HepG2 (cell line): ENCODE data around the gene ENDOD1. TPM values are rescaled to one million over a fixed set of nuclear protein-coding genes. Genes with fewer than 3 reads are reported as not detected.

ENCODE experiments used
- ATM ChIP-seq: fragments of 450-650 bp; IDR thresholded peaks from 2 replicates; pipeline ENCODE4 v1.7.1; 2017; ENCODE audit warnings: mild to moderate bottlenecking, borderline replicate concordance
- CBX5 ChIP-seq: sonication (generic); formaldehyde crosslinking; IDR thresholded peaks from 2 replicates; pipeline ENCODE4 v1.4.0; 2020; ENCODE audit warnings: missing genetic modification reagents, borderline replicate concordance
- CENPT ChIP-seq: sonication (generic); formaldehyde crosslinking; IDR thresholded peaks from 2 replicates; pipeline ENCODE4 v1.8.0; 2022; ENCODE audit warnings: low read depth, mild to moderate bottlenecking, moderate library complexity, missing genetic modification reagents
- GTF2F1 ChIP-seq: fragments of 150-350 bp; IDR thresholded peaks from 2 replicates; pipeline ENCODE4 v1.6.1; 2014; ENCODE audit warnings: low read length
- GTF3A ChIP-seq: sonication (generic); formaldehyde crosslinking; conservative IDR thresholded peaks from 2 replicates; pipeline ENCODE4 v1.4.0; 2020; ENCODE audit warnings: mild to moderate bottlenecking, missing genetic modification reagents
- IKZF4 ChIP-seq: sonication (generic); formaldehyde crosslinking; IDR thresholded peaks from 2 replicates; pipeline ENCODE4 v1.5.1; 2020; ENCODE audit warnings: borderline replicate concordance, mild to moderate bottlenecking, low read depth, missing genetic modification reagents; ENCODE audit errors: not compliant biosample characterization
- KDM2A ChIP-seq: sonication (generic); formaldehyde crosslinking; IDR thresholded peaks from 2 replicates; pipeline ENCODE4 v1.4.0; 2020; ENCODE audit warnings: low read depth, missing genetic modification reagents, borderline replicate concordance
- NCOA5 ChIP-seq: sonication (generic); formaldehyde crosslinking; IDR thresholded peaks from 2 replicates; pipeline ENCODE4 v1.4.0; 2020; ENCODE audit warnings: missing genetic modification reagents
- NKX3-1 ChIP-seq: sonication (generic); formaldehyde crosslinking; IDR thresholded peaks from 2 replicates; pipeline ENCODE4 v1.5.0; 2020; ENCODE audit warnings: missing genetic modification reagents
- ONECUT2 ChIP-seq: sonication (generic); formaldehyde crosslinking; IDR thresholded peaks from 2 replicates; pipeline ENCODE4 v1.4.0; 2020; ENCODE audit warnings: missing genetic modification reagents
- PCBP2 ChIP-seq: fragments of 200-400 bp; formaldehyde crosslinking; optimal IDR thresholded peaks from 2 replicates; pipeline ENCODE3; 2018; ENCODE audit warnings: low read length, low read depth; ENCODE audit not compliant: poor library complexity, severe bottlenecking
- SETDB1 ChIP-seq: sonication (generic); formaldehyde crosslinking; IDR thresholded peaks from 2 replicates; pipeline ENCODE4 v1.5.1; 2020; ENCODE audit warnings: missing genetic modification reagents, mild to moderate bottlenecking, borderline replicate concordance
- U2AF2 ChIP-seq: fragments of 200-400 bp; formaldehyde crosslinking; IDR thresholded peaks from 2 replicates; pipeline ENCODE4 v1.6.1; 2017; ENCODE audit warnings: low read depth, mild to moderate bottlenecking, low read length
- ZFP36L2 ChIP-seq: sonication (generic); formaldehyde crosslinking; IDR thresholded peaks from 2 replicates; pipeline ENCODE4 v1.4.0; 2020; ENCODE audit warnings: missing genetic modification reagents
- ZMYM2 ChIP-seq: sonication (generic); formaldehyde crosslinking; IDR thresholded peaks from 2 replicates; pipeline ENCODE4 v1.8.0; 2022; ENCODE audit warnings: mild to moderate bottlenecking, missing genetic modification reagents
- ZNF547 ChIP-seq: sonication (generic); formaldehyde crosslinking; IDR thresholded peaks from 2 replicates; pipeline ENCODE4 v1.5.1; 2020; ENCODE audit warnings: mild to moderate bottlenecking, missing genetic modification reagents
- ZNF605 ChIP-seq: sonication (generic); formaldehyde crosslinking; IDR thresholded peaks from 2 replicates; pipeline ENCODE4 v1.8.0; 2022; ENCODE audit warnings: mild to moderate bottlenecking, missing genetic modification reagents
- ZNF780A ChIP-seq: sonication (generic); formaldehyde crosslinking; IDR thresholded peaks from 2 replicates; pipeline ENCODE4 v1.8.0; 2022; ENCODE audit warnings: mild to moderate bottlenecking, missing genetic modification reagents, moderate library complexity
- polyA plus RNA-seq, 8 experiments: library from polyadenylated mRNA; depleted of rRNA in 3 of 8; stranded (reverse) in 7 of 8; unstranded in 1 of 8; fragments of >200 nt; fragmentation: Illumina TruSeq in 4 of 8; extraction: Trizol in 4 of 8; gene quantifications; 2 replicates each; pipeline versions ENCODE4 v1.2.1 to v1.2.3, GENCODE V29; 2011 to 2016; ENCODE audit warnings: low read depth in 4 of 8, missing spikeins in 1 of 8, mixed read lengths in 1 of 8; ENCODE audit not compliant: insufficient read depth in 1 of 8
- total RNA-seq, 5 experiments: library from RNA; depleted of rRNA; stranded (reverse); fragments of >200 nt; fragmentation: Illumina TruSeq; extraction: Trizol; gene quantifications; 2 replicates each; pipeline ENCODE4 v1.2.3, GENCODE V29; 2016; ENCODE audit warnings: low read depth in 1 of 5
- TF ChIP-seq, protein P1 (sequence below): sonication (generic); formaldehyde crosslinking; IDR thresholded peaks from 2 replicates; pipeline ENCODE4 v1.4.0; 2020; ENCODE audit warnings: missing genetic modification reagents, borderline replicate concordance
- TF ChIP-seq, protein P2 (sequence below): sonication (generic); formaldehyde crosslinking; conservative IDR thresholded peaks from 2 replicates; pipeline ENCODE4 v1.4.0; 2020; ENCODE audit warnings: missing genetic modification reagents
- TF ChIP-seq, protein P3 (sequence below): sonication (generic); formaldehyde crosslinking; IDR thresholded peaks from 2 replicates; pipeline ENCODE4 v1.9.0; 2021; ENCODE audit warnings: missing genetic modification reagents, borderline replicate concordance
- TF ChIP-seq, protein P4 (sequence below): IDR thresholded peaks from 2 replicates; pipeline ENCODE4 v1.6.1; 2016; ENCODE audit warnings: low read depth, borderline replicate concordance

ENDOD1 gene
- total and polyA plus RNA-seq, 2 of the 13 experiments (the other 11 are each of a cell fraction or from before 2014, with no cell fraction given) = 2.0 to 6.8 TPM

DNA sequence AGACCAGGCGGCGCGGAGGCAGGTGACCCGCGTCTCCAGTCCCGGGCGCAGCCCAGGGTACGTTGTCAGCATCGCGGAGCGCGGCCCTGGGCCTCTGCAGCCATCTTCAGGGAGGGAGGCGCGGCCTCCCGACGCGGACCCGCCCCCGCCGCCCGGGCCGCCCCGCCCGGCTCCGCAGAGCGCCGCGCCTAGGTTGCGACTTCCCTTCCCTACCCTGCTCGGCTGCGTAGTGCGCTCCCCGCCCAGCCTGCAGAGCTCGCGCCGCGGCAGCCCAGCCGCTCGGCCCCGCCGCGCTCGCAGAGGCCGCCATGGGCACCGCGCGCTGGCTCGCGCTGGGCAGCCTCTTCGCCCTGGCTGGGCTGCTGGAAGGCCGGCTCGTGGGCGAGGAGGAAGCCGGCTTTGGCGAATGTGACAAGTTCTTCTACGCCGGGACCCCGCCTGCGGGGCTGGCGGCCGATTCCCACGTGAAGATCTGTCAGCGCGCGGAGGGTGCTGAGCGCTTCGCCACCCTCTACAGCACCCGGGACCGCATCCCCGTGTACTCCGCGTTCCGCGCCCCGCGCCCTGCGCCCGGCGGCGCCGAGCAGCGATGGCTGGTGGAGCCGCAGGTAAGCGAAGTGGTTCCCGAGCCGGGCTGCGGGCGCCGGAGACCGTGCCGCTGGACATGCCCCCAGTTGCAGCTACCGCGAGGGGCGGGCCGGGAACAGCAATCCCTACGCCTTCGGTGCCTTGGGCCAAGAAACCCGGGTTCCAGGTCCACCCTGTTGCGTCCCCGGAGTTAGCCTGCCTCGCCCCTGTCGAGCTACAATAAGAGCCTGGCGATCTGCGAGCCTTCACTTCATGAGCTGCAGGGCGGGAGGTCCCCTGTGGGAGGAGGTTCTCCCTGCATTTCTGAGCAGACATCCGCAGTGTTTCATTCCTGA, at the start of gene ENDOD1 (continued):
- TF ChIP-seq, protein P1, sequence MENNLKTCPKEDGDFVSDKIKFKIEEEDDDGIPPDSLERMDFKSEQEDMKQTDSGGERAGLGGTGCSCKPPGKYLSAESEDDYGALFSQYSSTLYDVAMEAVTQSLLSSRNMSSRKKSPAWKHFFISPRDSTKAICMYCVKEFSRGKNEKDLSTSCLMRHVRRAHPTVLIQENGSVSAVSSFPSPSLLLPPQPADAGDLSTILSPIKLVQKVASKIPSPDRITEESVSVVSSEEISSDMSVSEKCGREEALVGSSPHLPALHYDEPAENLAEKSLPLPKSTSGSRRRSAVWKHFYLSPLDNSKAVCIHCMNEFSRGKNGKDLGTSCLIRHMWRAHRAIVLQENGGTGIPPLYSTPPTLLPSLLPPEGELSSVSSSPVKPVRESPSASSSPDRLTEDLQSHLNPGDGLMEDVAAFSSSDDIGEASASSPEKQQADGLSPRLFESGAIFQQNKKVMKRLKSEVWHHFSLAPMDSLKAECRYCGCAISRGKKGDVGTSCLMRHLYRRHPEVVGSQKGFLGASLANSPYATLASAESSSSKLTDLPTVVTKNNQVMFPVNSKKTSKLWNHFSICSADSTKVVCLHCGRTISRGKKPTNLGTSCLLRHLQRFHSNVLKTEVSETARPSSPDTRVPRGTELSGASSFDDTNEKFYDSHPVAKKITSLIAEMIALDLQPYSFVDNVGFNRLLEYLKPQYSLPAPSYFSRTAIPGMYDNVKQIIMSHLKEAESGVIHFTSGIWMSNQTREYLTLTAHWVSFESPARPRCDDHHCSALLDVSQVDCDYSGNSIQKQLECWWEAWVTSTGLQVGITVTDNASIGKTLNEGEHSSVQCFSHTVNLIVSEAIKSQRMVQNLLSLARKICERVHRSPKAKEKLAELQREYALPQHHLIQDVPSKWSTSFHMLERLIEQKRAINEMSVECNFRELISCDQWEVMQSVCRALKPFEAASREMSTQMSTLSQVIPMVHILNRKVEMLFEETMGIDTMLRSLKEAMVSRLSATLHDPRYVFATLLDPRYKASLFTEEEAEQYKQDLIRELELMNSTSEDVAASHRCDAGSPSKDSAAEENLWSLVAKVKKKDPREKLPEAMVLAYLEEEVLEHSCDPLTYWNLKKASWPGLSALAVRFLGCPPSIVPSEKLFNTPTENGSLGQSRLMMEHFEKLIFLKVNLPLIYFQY (CRISPR knock-in tag) = no peak
- TF ChIP-seq NKX3-1 (no peak), ONECUT2 (no peak), PCBP2 (no peak), IKZF4 (peak; percentile 57), GTF2F1 (no peak), NCOA5 (CRISPR knock-in tag) (no peak), ZMYM2 (no peak), ZFP36L2 (CRISPR knock-in tag) (no peak), GTF3A (CRISPR knock-in tag) (no peak), ATM (no peak), ZNF780A (CRISPR knock-in tag) (no peak), ZNF547 (CRISPR knock-in tag) (peak; percentile 54; the same call in 1 of the 2 replicates), CBX5 (CRISPR knock-in tag) (no peak), SETDB1 (no peak), CENPT (CRISPR knock-in tag) (no peak), KDM2A (CRISPR knock-in tag) (0 out of 2 replicates have a peak, but pooled peaks have one; percentile 29), U2AF2 (no peak), ZNF605 (CRISPR knock-in tag) (no peak)
- TF ChIP-seq, protein P2, sequence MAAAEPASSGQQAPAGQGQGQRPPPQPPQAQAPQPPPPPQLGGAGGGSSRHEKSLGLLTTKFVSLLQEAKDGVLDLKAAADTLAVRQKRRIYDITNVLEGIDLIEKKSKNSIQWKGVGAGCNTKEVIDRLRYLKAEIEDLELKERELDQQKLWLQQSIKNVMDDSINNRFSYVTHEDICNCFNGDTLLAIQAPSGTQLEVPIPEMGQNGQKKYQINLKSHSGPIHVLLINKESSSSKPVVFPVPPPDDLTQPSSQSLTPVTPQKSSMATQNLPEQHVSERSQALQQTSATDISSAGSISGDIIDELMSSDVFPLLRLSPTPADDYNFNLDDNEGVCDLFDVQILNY = no peak
- TF ChIP-seq, protein P3, sequence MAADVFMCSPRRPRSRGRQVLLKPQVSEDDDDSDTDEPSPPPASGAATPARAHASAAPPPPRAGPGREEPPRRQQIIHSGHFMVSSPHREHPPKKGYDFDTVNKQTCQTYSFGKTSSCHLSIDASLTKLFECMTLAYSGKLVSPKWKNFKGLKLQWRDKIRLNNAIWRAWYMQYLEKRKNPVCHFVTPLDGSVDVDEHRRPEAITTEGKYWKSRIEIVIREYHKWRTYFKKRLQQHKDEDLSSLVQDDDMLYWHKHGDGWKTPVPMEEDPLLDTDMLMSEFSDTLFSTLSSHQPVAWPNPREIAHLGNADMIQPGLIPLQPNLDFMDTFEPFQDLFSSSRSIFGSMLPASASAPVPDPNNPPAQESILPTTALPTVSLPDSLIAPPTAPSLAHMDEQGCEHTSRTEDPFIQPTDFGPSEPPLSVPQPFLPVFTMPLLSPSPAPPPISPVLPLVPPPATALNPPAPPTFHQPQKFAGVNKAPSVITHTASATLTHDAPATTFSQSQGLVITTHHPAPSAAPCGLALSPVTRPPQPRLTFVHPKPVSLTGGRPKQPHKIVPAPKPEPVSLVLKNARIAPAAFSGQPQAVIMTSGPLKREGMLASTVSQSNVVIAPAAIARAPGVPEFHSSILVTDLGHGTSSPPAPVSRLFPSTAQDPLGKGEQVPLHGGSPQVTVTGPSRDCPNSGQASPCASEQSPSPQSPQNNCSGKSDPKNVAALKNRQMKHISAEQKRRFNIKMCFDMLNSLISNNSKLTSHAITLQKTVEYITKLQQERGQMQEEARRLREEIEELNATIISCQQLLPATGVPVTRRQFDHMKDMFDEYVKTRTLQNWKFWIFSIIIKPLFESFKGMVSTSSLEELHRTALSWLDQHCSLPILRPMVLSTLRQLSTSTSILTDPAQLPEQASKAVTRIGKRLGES (CRISPR knock-in tag) = no peak
- TF ChIP-seq, protein P4, sequence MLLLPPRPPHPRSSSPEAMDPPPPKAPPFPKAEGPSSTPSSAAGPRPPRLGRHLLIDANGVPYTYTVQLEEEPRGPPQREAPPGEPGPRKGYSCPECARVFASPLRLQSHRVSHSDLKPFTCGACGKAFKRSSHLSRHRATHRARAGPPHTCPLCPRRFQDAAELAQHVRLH (CRISPR knock-in tag) = no peak
